ENCODE results near the gene PODXL.
"Not testable (repeated sequence)": the region's sequence is repeated elsewhere in the genome, so short reads cannot be mapped to it uniquely, and the experiment has no call there.

The PODXL gene

DNA sequence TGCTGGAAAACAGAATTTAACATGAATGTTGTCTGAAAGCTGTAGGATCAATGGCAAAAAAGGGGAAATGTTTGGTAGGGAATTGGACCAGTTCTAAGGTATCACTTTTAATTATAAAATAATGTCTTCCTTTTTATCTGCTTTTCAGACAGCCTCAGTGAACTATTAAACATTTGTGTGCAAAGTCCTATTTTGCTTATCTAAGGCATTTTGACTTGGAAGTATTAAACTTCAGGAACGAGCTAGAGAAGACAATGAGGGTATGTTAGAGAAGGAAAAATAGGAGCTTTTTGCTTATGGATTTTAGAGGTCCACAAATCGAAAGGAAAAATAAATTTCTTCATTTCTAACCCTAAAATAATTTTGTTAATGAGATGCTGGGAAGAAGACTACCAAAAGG is 63.3 kb downstream of the PODXL start:
- DNase-seq (ENCODE audit: low spot score): no peak

DNA sequence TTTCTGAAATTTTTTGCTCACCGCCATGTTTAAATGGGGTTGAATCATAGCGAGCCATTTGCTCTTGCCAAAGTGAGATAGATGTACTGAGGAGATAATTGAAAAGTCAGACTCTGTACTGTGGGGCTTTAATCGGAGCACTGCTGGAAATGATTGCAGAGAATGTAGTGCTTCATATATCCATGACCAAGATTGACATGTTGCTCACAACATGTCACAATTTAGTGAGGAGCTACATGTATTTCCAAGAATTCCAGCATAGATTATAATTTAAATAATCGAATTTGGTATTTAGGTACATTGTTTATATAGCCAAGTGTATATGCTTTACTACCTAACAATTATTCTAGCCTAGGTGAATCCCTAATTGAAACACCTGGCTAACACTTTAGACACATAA is 66.5 kb downstream of the PODXL start:
- no peak for DNase-seq (ENCODE audit: low spot score)

DNA sequence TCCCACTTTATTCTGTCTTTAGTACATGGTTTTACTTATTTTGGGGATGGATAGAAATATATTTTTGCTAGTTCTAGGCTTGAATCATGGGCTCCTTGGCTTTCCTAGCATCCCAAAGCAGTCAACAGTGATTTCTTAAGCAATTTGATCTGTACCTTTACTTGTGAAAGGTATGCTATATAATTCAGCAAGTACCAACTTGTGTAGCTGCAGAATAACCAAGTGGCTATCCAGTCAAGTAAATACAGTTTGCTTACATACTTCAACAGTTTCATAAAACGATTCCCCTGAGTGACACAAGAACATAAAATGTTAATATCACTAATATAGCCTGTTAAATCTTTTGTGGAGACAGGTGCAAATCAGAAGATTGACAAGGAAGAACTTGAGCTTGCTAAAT is 67.2 kb downstream of the PODXL start:
- DNase-seq (ENCODE audit: low spot score): no peak

DNA sequence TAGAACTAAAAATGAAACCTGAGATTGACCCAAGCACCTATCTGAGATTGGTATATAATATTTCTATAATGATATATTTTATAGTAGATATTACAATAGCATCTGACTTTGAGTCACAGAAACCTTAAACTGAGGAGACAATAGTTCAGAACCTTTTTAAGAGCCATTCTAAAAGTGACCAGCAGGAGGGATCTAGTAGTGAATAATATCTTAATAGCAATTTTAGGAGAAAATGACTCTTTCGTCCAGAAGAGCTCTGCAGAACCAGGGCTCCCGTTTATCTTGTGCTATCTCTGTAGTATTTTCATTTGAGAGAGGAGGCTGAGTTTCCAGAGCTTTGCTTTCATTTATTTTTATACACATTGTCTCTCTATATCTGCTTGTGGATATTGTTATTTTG is 68.1 kb downstream of the PODXL start:
- no peak for DNase-seq (ENCODE audit: low spot score)

DNA sequence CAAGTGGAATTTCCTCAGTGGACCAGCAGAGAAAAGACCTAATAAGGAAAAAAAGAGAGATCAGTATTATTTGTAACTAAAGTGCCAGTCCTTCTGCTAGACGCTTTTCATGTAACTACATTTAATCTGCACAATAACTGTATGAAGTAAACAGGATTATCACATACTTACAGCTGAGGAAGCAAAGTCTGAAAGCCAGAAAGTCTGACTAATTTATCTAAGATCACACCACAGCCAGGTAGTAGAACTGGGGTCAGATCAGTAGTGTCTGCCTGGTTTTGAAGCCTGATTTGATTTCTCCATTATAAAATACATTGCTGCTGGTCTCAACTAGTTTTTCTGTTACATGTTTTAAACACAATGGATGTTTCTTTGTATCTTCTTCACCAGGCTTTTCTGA is 69.2 kb downstream of the PODXL start:
- DNase-seq (ENCODE audit: low spot score): no peak

DNA sequence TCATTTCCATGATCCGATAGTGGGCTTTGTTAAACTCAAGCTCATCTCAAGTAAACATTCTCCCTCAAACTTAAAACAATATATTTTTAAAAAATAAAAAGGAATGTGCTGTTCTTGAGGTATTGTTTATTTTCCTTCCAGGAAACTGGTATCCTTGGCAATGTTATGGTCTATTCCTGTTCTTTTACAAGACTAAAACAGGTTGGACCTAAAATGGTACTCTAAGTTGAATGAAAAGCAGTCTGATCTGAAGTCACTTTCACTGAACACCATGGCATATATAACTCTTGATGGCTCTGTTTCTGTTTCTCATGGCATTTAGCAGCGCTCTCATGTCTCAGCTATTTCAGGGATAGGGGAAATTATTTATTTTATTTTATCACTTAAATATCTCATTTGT is 70.1 kb downstream of the PODXL start:
- DNase-seq (ENCODE audit: low spot score): no peak

DNA sequence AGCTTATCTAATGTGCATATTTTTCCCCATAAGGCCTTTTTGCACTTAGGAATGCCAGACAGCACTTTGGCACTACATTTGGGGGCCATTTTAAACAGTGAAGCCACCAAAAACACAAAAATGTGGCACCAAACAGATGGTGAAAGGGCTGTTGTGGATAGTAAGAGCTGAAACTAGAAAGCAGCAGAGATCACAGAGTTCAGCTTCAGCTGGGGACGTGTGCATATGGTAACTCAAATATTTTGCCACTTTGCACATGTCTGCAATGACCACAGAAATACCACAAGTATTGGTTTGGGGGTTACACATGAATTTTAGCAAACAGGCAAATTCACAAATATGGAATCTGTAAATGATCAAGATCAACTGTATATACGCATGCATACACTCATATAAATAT is 72.8 kb downstream of the PODXL start:
- no peak for DNase-seq (ENCODE audit: low spot score)

DNA sequence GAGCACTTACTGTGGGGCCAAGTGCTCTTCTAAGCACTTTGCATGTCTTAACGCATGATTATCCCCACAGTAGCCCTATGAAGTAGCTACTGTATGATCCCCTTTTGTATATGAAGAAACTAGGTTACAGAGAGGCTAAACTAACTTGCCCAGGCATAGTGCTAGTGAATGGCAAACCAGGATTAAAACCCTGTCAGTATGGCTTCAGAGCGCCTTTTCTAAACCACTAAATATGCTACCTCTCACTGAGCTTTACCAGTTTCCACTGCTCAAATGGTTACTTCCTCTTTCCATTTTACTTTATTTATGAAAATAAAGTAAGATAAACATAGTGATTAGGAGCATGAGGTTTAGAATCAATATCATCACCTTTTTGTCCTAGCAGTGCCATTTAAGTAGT is 73.6 kb downstream of the PODXL start:
- no peak for DNase-seq (ENCODE audit: low spot score)

DNA sequence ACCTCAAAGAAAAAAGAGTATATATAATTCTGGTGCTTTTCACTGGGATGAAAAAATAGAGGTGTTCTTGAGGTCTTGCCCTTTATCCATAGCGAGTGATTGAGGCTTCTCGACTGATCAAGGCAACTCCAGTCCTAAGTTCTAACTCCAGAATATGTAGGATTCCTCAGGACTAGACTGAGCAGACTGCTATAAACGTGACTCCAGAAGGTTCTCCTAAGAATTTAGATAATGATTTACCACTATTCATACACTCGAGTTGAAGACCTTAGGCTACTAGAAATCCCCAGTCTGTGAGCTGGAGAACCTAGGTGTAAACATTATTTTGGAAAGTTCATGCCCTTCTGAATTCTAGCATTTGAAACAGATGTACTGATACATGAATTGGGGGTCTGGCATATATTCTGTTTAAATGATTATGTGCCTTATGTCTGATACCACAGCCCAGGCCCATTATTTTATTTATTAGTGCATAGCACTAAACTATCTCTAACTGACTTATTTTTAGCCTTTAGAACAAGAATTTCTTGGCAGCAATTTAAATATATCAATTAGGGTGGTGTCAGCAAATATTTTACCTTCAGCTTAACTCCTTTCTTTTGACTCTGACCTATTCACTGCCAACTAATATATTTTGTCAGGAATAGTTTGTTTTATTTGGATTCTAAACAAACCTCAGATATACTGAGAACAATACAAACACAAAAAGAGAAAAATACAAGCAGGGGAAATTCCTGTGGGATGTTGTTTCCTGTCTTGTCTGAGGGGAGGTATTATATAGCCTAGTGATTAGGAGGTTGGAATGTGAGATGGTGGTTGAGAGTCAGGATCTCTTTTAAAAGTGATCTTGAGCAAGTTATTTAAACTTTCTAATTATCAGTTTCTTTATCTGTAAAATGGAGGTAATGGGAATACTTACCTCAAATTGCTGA is 75.8 kb downstream of the PODXL start:
- no peak for DNase-seq (ENCODE audit: low spot score)

DNA sequence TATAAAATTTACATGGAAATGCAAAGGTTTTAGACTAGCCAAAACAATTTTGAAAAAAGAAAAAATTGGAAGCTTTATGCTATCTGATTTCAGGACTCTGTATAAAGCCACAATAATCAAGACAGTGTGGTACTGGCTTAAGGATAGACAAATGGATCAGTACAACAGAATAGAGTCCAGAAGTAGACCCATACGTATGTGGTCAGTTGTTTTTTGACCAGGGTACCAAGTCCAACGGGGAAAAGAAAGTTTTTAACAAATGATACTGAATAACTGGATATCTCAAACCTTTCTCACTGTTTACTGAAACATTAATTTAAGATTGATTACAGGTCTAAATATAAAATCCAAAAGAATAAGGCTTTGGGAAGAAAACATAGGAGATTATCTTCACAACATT is 79.7 kb downstream of the PODXL start:
- DNase-seq (ENCODE audit: low spot score): no peak

DNA sequence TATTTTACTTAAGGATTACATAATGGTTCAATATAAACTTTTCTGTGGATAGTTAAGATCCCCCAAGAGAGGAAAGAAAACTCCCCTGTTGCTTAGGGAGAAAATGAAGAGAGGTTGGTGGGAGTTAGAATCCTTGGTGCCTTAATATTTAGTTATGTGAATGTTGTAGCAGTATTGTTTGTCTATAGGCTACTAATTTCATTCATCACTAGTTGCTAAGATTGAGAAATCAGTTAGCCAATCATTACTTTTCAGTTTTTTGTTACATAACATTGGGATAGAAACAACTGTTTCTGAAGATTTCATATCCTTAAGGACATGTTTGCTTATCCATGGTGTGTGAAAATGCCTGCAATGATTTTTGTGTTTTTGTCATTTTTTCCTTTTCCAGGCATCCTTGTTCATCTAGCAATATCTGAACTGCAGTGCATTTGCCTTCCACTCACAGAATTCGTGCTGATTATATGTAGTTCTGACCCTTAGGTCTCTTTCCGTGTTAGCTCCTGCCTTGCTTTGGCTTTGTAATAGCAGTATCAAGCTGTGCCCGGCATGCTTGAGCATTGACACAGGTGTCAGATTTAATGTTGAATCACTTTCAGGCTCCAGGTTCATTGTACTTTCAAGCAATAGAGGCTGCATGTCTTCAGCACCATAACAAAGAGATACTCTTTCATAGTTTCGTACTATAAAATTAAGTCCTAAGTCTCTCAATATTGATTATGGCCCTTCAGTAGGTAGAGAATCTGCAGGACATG is 85.0 kb downstream of the PODXL start:
- DNase-seq (ENCODE audit: low spot score): peak; percentile 36

DNA sequence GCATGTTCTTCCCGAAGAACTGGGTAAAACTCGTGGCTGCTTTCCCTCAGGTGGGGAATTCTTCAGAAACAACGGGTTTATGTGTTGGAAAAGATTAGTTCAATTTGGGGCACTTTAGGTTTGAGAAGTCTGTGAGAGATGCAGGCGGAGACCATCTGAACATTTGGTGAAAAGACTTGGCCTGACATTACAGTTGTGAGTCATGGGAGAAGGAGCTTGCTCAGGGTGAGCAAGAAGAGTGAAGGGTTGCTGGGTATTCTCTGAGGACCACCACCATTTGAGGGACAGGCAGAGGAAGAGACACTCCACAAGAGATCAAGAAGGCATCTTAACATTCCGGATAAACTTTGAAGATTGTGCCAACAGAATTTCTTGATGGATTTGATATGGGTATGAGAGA is 88.6 kb downstream of the PODXL start:
- DNase-seq (ENCODE audit: low spot score): no peak

DNA sequence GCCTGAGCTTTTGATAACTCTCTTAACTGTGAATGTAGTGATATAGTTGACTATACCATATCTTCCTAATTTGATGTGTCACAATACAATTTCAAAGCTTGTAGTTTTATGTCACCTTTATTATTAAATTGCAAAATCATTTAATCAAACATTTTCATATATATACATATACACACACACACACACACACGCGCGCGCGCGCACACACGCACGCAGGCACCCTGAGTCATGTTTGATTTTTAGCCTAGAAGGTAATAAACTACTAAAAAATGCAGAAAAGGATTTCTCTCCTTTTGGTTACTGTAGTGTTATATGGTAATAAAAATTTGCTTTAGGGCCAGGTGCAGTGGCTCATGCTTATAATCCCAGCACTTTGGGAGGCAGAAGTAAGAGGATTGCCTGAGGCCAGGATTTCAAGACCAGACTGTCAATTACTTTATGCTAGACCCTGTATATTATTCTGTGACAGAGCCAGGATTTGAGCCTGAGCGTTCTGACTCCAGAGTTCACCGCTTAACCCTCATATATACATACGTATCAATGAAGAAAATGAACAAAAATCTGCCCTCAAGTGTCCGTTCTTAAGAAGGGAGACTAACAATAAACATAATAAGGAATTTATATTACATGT is 89.6 kb downstream of the PODXL start:
- no peak for DNase-seq (ENCODE audit: low spot score)

DNA sequence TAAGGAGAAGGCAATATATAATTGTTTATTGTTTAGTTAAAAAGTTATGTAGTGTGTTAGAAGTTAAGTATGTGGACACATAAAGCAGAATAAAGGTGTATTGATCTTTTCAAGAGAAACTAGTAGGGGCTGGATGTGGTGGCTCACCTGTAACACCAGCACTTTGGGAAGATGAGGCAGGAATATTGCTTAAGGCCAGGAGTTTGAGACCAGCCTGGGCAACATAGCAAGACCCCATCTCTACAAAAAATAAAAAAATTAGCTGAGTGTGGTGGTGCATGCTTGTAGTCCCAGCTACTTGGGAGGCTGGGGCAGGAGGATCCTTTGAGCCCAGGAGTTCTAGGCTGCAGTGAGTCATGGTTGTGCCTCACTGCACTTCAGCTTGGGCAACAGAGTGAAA is 93.7 kb downstream of the PODXL start:
- DNase-seq (ENCODE audit: low spot score): not testable (repeated sequence)

DNA sequence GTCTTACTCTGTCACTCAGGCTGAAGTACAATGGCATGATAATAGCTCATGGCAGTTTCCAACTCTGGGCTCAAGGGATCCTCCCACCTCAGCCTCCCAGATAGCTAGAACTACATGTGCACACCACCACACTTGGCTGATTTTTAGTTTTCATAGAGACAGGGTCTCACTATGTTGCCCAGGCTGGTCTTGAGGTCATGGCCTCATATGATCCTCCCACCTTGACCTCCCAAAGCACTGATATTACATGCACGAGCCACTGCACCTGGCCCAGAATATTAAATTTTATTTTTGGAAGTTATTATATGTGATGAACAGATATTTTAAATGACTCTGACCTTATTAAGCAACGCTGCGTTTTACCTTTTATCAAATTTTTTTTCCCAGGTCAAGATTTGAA is 94.4 kb downstream of the PODXL start:
- no peak for DNase-seq (ENCODE audit: low spot score)

DNA sequence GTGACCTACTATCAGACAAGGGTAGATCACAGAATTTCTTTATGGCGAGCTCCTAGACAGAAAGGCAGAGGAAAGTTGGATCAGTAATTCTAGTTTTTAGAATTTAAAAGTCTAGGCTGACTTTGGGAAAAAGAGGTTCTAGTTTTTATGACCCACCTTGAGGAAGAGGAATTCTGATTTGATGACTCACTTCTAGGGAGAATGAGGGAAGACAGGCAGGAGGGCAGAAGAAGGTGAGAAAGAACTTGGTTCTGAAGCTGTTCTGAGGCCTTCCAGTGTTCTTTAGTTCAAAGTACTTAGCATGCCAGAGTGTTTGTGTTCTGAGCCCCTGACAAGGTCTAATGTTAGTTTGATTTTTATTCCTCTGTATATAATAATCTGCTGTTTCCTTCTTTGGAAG is 97.2 kb downstream of the PODXL start:
- DNase-seq (ENCODE audit: low spot score): no peak

DNA sequence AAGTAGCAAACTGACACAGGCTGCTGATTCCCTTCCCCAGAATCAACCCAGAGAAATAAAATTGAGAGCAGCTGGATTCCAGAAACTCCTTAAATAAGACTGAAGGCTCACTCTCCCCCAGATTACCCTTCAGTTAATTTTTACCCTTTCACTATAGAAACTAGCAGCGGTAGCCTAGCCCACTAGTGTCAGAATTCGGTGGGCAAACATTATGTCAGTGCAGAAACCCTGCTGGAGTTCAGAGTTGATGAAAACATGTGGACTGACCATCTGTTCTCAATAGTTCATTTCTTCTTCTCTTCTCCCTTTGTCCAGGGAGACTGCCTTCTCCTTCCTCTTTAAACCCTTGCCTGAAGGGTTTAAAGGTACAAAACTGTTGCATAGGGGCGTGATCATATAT is 100.1 kb downstream of the PODXL start:
- no peak for DNase-seq (ENCODE audit: low spot score)

DNA sequence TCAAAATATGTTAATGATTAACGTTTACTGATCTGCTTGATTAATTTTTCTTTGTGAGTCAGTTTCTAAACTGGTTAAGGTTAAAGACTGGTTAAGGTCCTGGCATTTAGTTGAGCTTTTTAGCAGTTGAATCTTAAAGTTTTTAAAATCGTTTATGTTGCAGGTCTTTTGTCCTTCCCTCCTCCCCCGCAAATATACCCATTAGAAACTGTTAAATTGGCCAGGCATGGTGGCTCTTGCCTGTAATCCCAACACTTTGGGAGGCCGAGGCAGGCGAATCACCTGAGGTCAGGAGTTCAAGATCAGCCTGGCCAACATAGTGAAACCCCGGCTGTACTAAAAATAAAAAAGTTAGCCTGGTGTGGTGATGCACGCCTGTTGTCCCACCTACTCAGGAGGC is 100.9 kb downstream of the PODXL start:
- DNase-seq (ENCODE audit: low spot score): no peak

DNA sequence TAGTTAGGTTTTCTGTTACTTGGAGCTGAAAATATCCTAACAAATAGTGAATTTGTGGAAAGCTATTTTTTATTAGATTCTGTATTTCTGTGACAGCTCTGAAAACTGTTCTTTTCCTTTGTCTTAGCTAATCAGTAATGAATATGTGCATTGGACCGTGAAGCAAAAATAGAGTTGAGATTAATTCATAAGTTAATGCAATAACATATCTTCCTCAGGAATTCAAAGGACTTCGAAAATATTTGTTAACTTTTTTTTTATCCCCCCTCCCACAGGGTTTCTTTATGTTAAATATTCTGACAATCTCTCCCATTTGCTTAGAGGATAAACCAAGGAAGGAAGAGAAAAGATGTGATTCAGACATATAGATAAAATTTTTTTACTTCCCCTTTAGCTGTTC is 101.4 kb downstream of the PODXL start:
- DNase-seq (ENCODE audit: low spot score): no peak

DNA sequence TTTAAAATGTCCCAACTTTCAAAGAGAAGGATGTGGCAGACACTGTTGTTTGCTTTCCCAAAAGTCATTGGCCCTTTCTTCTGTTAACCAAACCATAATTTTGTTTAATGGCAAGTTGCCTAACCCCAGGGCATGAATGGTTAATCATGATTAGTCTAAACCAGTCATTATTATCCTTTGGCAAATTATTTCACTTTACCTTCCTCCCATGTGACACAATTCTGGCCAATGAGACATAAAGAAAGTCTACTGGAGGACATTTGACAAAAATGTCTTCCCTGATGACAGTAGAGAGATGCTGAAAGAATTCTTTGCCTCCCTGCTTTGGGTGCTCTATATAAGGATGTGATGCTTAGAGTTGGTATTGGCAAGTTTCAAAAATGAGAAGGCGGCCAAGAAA is 101.9 kb downstream of the PODXL start:
- no peak for DNase-seq (ENCODE audit: low spot score)
